Measurements from ENCODE around the gene CPXM2. TPM values are rescaled to one million over a fixed set of nuclear protein-coding genes. Genes with fewer than 3 reads are reported as not detected.

CPXM2 gene
- total RNA-seq, 1 experiment from 2014 or later, result not detected

DNA sequence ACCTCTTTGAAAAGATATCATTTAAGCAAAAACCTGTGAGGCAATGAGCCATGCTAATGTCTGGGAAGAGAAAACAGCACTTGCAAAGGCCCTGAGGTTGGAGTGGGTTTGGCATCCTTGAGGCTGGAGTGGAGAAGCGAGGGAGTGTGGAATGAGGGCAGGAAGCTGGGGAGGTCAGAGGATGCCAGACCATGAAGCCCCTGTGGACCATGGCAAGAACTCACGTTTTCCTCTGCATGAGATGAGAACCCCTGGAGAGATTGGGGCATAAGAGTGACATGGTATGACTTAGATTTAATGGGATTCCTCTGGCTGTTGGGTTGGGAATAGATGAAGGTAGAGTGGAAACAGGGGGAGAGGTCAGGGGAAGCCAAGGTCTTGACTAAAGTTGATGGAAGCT lies 176.1 kb downstream of the CPXM2 start:
- POLR2A ChIA-PET, result no interaction called here
- Mint-ChIP-seq H3K4me3 (ENCODE audit: unreplicated experiment) (no peak overlapping the region), H3K27me3 (ENCODE audit: insufficient read depth, unreplicated experiment) (peaks cover 9% of the 10 kb centered on the region), H3K9me3 (ENCODE audit: unreplicated experiment) (no peaks in the 10 kb centered on the region), H3K27ac (ENCODE audit: unreplicated experiment) (no peak overlapping the region), H3K4me1 (ENCODE audit: low read depth, unreplicated experiment) (no peaks in the 10 kb centered on the region), H3K36me3 (ENCODE audit: insufficient read depth, unreplicated experiment) (no peaks in the 10 kb centered on the region)
- no peak for DNase-seq
- intact Hi-C loops (cut with micrococcal nuclease; ENCODE audit: unreplicated experiment), result no loop called here
- CTCF ChIA-PET, result no interaction called here
- H3K4me3 ChIP-seq (ENCODE audit: low read depth, low read length), result no peak overlapping the region
- H3K4me1 ChIP-seq, result no peaks in the 10 kb centered on the region
- no peaks in the 10 kb centered on the region for H3K9me3 ChIP-seq
- BruUV-seq (replicated peaks), result no TSS peak
- H3K27me3 ChIP-seq (replicated peaks; ENCODE audit: control insufficient read depth, insufficient read depth, low read length), result no peaks in the 10 kb centered on the region; the same call in 1 of the 2 replicates
- TF ChIP-seq, protein P1, sequence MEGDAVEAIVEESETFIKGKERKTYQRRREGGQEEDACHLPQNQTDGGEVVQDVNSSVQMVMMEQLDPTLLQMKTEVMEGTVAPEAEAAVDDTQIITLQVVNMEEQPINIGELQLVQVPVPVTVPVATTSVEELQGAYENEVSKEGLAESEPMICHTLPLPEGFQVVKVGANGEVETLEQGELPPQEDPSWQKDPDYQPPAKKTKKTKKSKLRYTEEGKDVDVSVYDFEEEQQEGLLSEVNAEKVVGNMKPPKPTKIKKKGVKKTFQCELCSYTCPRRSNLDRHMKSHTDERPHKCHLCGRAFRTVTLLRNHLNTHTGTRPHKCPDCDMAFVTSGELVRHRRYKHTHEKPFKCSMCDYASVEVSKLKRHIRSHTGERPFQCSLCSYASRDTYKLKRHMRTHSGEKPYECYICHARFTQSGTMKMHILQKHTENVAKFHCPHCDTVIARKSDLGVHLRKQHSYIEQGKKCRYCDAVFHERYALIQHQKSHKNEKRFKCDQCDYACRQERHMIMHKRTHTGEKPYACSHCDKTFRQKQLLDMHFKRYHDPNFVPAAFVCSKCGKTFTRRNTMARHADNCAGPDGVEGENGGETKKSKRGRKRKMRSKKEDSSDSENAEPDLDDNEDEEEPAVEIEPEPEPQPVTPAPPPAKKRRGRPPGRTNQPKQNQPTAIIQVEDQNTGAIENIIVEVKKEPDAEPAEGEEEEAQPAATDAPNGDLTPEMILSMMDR (IDR thresholded peaks at IDR 0.05; ENCODE audit: insufficient read depth in 1 of 2, low read depth in 1 of 2, low read length in 1 of 2, severe bottlenecking in 1 of 2, unreplicated experiment in 1 of 2), result no peak
- no peaks in the 10 kb centered on the region for H3K36me3 ChIP-seq (ENCODE audit: control insufficient read depth, insufficient read depth, low read length)

GRCh38 chr10:123706236-123706635 lies 185.4 kb downstream of the CPXM2 start:
- ChIA-PET CTCF (no interaction called here), POLR2A (no interaction called here)
- Histone ChIP-seq H3K4me1 (no peaks in the 10 kb centered on the region), H3K4me3 (ENCODE audit: low read depth, low read length) (no peak overlapping the region), H3K27me3 (replicated peaks; ENCODE audit: control insufficient read depth, insufficient read depth, low read length) (peaks cover 1% of the 10 kb centered on the region; the same call in 1 of the 2 replicates), H3K36me3 (ENCODE audit: control insufficient read depth, insufficient read depth, low read length) (no peaks in the 10 kb centered on the region), H3K9me3 (no peaks in the 10 kb centered on the region)
- intact Hi-C loops (cut with micrococcal nuclease; ENCODE audit: unreplicated experiment), result no loop called here
- H3K36me3 Mint-ChIP-seq (ENCODE audit: insufficient read depth, unreplicated experiment), result no peaks in the 10 kb centered on the region
- no peak overlapping the region for H3K27ac Mint-ChIP-seq (ENCODE audit: unreplicated experiment)
- H3K4me1 Mint-ChIP-seq (ENCODE audit: low read depth, unreplicated experiment), result no peaks in the 10 kb centered on the region
- DNase-seq, result no peak
- no peak overlapping the region for H3K4me3 Mint-ChIP-seq (ENCODE audit: unreplicated experiment)
- H3K27me3 Mint-ChIP-seq (ENCODE audit: insufficient read depth, unreplicated experiment), result peaks cover 8% of the 10 kb centered on the region
- TF ChIP-seq, protein P1 (IDR thresholded peaks at IDR 0.05; ENCODE audit: insufficient read depth in 1 of 2, low read depth in 1 of 2, low read length in 1 of 2, severe bottlenecking in 1 of 2, unreplicated experiment in 1 of 2), result no peak
- BruUV-seq (replicated peaks), result no TSS peak
- no peaks in the 10 kb centered on the region for H3K9me3 Mint-ChIP-seq (ENCODE audit: unreplicated experiment)

GRCh38 chr10:123704812-123705211 lies 186.8 kb downstream of the CPXM2 start:
- H3K9me3 Mint-ChIP-seq (ENCODE audit: unreplicated experiment), result no peaks in the 10 kb centered on the region
- TF ChIP-seq, protein P1 (IDR thresholded peaks at IDR 0.05; ENCODE audit: insufficient read depth in 1 of 2, low read depth in 1 of 2, low read length in 1 of 2, severe bottlenecking in 1 of 2, unreplicated experiment in 1 of 2), result no peak
- no peak overlapping the region for H3K4me3 ChIP-seq (ENCODE audit: low read depth, low read length)
- H3K27me3 Mint-ChIP-seq (ENCODE audit: insufficient read depth, unreplicated experiment), result peaks cover 8% of the 10 kb centered on the region
- POLR2A ChIA-PET, result no interaction called here
- intact Hi-C loops (cut with micrococcal nuclease; ENCODE audit: unreplicated experiment), result no loop called here
- CTCF ChIA-PET, result no interaction called here
- H3K4me1 Mint-ChIP-seq (ENCODE audit: low read depth, unreplicated experiment), result no peaks in the 10 kb centered on the region
- H3K27ac Mint-ChIP-seq (ENCODE audit: unreplicated experiment), result no peak overlapping the region
- DNase-seq, result no peak
- peaks cover 1% of the 10 kb centered on the region; the same call in 1 of the 2 replicates for H3K27me3 ChIP-seq (replicated peaks; ENCODE audit: control insufficient read depth, insufficient read depth, low read length)
- H3K4me1 ChIP-seq, result no peaks in the 10 kb centered on the region
- BruUV-seq (replicated peaks), result no TSS peak
- H3K36me3 Mint-ChIP-seq (ENCODE audit: insufficient read depth, unreplicated experiment), result no peaks in the 10 kb centered on the region
- no peaks in the 10 kb centered on the region for H3K9me3 ChIP-seq
- H3K4me3 Mint-ChIP-seq (ENCODE audit: unreplicated experiment), result no peak overlapping the region
- H3K36me3 ChIP-seq (ENCODE audit: control insufficient read depth, insufficient read depth, low read length), result no peaks in the 10 kb centered on the region

Data from Caco-2 (cell line).